Epithelial cell of prostate (primary cell): ENCODE results near the gene NSD1.

Experiments
- DNase-seq: peaks from one replicate; pipeline ENCODE4 v3.0.0-alpha.2; 2011; ENCODE audit warnings: low read depth, low spot score
- H3K27ac ChIP-seq: fragments of 450-650 bp; 2 replicates; pipeline ENCODE4 v1.5.1; 2017; ENCODE audit warnings: mild to moderate bottlenecking

NSD1 gene, protein sequence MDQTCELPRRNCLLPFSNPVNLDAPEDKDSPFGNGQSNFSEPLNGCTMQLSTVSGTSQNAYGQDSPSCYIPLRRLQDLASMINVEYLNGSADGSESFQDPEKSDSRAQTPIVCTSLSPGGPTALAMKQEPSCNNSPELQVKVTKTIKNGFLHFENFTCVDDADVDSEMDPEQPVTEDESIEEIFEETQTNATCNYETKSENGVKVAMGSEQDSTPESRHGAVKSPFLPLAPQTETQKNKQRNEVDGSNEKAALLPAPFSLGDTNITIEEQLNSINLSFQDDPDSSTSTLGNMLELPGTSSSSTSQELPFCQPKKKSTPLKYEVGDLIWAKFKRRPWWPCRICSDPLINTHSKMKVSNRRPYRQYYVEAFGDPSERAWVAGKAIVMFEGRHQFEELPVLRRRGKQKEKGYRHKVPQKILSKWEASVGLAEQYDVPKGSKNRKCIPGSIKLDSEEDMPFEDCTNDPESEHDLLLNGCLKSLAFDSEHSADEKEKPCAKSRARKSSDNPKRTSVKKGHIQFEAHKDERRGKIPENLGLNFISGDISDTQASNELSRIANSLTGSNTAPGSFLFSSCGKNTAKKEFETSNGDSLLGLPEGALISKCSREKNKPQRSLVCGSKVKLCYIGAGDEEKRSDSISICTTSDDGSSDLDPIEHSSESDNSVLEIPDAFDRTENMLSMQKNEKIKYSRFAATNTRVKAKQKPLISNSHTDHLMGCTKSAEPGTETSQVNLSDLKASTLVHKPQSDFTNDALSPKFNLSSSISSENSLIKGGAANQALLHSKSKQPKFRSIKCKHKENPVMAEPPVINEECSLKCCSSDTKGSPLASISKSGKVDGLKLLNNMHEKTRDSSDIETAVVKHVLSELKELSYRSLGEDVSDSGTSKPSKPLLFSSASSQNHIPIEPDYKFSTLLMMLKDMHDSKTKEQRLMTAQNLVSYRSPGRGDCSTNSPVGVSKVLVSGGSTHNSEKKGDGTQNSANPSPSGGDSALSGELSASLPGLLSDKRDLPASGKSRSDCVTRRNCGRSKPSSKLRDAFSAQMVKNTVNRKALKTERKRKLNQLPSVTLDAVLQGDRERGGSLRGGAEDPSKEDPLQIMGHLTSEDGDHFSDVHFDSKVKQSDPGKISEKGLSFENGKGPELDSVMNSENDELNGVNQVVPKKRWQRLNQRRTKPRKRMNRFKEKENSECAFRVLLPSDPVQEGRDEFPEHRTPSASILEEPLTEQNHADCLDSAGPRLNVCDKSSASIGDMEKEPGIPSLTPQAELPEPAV (N-terminal part only)

DNA sequence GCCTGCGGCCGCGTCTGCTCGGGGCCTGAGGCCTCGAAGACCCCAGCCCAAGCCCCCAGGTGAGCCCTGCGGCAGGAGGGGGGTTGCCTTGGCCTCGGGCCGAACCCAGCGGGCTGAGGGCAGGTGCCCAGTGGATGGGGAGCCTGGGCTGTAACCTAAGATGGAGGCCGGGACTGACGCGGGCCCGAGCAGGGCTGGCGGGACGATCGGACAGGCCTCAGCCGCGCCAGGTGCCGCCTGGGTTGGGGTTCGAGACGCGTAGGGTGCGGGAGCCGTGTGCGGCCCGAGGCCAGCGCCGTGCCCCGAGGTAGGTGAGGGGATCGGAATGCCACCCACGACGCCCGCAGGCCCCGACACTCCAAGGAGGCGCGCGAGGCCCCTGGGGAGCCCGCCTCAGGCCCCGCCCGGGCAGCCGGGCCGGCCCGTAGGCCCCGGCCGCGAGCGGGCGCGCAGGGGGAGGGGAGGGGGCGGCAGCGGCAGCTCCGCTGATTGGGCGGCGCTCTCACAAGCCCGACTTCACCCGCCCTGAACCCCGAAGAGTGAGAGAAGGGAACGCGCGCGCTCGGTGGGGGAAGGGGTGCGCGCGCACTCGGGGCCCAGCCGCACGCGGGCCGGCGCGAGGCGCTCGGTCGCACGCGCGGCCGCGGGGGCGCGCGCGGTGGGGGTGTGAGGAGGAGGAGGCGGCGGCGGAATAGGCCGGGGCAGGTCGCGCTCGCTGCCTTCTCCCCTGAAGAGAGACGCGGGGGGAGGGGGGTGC is at the start of gene NSD1:
Gene NSD1 (plus strand): TSS at position 678 of the 757 bp plus-strand sequence. CDS start 1,331 bp downstream, outside the sequence.
- no peak for DNase-seq
- peak within 1 kb of the TSS; percentile 56 for H3K27ac ChIP-seq

DNA sequence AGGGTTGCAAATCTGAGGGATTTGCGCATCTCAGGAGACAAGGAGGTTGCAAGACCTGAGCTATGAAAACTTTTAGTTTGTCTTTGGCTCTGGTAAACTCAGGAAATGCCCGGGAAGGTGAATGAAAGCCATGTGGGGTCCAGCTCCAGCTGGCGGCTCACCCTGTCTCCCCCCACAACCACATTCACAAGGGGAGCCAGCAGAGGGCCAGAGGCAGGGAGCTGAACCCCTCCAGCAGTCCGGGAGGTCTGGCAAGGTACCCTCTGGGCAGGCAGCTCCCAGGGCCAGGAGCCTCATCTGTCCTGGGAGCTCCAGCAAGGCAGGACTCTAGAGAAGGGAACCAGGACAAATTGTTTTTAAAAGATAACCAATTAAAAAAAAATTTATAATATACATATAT is 49.4 kb upstream of the NSD1 start:
- H3K27ac ChIP-seq, result no peak overlapping the region
- DNase-seq, result no peak

DNA sequence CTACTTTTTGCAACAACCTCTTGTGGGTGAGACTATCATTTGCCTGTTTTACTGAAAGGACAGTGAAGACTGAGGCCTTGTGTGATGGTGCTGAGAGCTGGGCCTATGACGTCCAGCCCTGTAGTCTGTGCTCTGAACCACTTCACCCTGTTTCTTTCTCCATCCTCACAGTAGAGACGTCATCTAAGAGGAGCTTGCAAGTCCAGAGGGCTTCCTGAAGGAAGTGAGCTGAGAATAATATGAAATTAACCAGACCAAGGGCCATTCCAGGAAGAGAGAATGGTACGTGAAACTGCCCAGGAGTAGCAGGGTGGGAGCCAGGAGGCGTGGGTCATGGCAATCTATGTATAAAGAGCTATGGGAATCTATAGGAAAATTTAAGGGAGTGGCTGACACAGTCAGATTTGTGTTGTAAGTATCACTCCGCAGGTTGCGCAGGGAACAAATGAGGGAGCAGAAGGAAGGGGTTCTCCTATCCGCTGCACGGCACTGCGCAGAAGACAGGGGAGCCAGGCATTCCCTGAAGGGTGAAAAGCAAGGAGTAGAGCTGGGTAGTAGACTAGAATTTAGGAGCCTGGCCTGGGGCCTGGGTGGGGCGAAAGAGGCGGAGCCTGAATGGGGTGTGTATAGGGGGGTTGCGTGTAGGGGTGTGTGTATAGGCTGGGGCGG is 47.5 kb upstream of the NSD1 start:
- DNase-seq, result no peak

DNA sequence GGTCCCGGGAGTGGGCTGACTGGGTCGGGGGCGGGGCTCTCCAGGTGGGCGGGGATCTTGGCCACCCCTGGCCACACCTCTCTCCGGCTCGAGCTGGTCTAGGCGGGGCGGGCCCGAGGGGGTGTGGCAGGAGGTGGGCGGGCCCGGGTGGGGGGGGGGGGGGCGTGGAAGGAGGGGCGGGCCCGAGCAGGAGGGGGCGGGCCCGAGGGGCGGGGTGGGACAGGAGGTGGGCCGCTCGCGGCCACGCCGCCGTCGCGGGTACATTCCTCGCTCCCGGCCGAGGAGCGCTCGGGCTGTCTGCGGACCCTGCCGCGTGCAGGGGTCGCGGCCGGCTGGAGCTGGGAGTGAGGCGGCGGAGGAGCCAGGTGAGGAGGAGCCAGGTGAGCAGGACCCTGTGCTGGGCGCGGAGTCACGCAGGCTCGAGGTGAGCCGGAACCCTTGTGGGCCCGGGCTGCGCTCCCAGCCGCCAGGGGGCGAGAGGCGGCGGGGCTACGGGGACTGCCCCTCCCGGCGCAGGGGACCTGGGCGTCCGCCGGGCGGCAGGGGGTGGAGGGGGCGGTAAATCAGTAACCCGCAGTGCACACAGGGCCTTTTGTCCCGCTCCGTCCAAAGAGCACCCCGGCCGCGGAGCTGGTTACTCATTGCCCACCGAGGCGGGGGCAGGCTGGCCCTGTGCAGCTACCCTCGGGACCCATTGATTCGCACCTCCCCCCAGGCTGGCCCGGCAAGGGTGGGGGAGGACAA is 46.7 kb upstream of the NSD1 start, which contains the start of gene FGFR4:
Gene FGFR4 (plus strand): TSS at position 262 of the 744 bp plus-strand sequence. CDS start 2,688 bp downstream, outside the sequence.
- H3K27ac ChIP-seq, result no peak within 1 kb of the TSS
- no peak for DNase-seq

More for the DNA sequence above, 47.5 kb upstream of the NSD1 start:
- H3K27ac ChIP-seq, result no peak overlapping the region

DNA sequence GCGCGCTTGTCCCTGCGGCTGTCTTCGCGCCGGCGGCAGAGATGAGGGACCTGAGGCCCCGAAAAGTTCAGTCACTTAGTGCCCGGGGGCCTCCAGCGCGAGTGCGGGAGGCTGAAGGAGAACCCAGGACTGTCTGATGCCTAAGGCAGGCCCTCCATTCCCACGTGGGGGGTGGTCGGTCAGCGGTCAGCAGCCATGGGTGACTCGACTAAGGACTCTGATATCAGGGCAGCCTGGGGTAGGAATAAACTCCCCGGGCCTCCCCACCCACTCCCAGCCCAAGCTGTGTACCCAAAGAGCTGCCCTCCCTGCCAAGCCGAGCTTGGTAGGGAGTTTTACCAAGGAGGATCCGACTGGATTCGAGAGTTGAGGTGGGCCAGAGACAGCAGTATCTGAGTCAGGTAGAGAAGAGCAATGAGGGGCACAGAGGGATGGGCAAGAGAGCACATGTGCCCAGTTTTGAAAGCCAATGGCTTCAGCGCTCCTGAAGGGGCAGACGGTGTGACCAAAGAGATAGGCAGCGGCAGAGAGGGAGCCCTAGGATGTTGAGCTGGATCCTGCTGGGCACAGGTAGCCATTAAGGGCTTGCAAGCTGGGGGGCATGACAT is 46.1 kb upstream of the NSD1 start:
- DNase-seq, result no peak
- H3K27ac ChIP-seq, result no peak overlapping the region

DNA sequence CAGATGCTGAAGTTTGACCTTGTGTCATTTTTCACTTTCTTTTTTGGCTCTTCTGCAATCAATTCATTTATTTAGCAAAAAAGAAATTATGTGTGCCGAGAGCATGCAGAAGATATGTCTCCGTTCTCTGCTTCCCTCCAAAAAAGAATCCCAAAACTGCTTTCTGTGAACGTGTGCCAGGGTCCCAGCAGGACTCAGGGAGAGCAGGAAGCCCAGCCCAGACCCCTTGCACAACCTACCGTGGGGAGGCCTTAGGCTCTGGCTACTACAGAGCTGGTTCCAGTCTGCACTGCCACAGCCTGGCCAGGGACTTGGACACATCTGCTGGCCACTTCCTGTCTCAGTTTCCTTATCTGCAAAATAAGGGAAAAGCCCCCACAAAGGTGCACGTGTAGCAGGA is 44.4 kb upstream of the NSD1 start:
- no peak overlapping the region for H3K27ac ChIP-seq
- DNase-seq, result no peak

DNA sequence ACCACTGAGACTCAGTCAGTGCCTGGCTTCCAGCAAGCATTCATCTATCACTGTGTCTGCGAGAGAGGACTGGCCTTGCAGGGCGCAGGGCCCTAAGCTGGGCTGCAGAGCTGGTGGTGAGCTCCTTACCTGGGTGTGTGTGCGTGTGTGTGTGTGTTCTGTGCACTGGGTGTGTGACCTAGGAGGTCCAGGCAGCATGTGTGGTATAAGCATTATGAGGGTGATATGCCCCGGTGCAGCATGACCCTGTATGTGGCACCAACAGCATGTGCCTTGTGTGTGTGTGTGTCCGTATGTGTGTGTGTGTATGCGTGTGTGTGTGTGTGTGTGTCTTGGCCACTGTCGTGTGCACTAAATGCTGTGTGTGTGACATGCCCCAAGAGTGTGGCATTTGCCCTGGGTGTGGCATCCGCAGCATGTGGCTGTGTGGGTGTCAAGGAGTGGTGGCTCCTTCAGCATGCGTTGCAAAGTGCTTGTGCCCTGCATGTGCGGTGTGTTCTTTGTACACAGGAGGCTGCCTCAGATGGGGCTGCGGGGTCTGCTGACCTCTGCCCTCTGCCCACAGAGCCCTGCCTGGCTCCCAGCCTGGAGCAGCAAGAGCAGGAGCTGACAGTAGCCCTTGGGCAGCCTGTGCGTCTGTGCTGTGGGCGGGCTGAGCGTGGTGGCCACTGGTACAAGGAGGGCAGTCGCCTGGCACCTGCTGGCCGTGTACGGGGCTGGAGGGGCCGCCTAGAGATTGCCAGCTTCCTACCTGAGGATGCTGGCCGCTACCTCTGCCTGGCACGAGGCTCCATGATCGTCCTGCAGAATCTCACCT is 43.5 kb upstream of the NSD1 start:
- no peak overlapping the region for H3K27ac ChIP-seq
- DNase-seq, result no peak

DNA sequence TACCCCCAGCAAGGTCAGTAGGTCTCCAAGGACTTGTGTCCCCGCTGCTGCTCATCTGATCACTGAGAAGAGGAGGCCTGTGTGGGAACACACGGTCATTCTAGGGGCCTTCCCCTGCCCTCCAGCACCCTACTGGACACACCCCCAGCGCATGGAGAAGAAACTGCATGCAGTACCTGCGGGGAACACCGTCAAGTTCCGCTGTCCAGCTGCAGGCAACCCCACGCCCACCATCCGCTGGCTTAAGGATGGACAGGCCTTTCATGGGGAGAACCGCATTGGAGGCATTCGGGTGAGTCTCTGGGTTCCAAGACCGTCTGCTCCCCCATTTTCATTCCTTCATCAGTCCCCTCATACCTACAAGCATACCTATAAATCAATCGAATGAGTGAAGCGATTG is 42.8 kb upstream of the NSD1 start:
- no peak overlapping the region for H3K27ac ChIP-seq
- DNase-seq, result no peak

DNA sequence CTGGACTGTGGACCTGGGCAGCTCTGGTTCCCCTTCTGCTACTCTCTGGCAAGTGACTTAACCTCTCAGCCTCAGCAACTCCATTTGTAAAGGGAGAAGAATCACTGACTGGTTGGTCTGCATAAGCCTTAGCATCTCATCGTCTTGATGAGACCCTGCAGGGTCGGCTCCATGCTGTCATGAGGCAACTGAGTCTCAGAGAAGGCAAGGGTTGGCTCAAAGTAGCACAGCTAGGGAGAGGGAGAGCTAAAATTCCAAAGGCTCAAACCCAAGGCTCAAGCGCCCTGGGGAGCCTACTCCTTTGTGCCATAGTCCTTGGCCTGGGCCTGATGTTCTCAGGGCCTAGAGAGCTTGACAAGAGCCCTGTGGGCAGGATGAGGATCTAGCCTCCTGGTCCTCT is 42.3 kb upstream of the NSD1 start:
- DNase-seq, result no peak
- H3K27ac ChIP-seq, result no peak overlapping the region

DNA sequence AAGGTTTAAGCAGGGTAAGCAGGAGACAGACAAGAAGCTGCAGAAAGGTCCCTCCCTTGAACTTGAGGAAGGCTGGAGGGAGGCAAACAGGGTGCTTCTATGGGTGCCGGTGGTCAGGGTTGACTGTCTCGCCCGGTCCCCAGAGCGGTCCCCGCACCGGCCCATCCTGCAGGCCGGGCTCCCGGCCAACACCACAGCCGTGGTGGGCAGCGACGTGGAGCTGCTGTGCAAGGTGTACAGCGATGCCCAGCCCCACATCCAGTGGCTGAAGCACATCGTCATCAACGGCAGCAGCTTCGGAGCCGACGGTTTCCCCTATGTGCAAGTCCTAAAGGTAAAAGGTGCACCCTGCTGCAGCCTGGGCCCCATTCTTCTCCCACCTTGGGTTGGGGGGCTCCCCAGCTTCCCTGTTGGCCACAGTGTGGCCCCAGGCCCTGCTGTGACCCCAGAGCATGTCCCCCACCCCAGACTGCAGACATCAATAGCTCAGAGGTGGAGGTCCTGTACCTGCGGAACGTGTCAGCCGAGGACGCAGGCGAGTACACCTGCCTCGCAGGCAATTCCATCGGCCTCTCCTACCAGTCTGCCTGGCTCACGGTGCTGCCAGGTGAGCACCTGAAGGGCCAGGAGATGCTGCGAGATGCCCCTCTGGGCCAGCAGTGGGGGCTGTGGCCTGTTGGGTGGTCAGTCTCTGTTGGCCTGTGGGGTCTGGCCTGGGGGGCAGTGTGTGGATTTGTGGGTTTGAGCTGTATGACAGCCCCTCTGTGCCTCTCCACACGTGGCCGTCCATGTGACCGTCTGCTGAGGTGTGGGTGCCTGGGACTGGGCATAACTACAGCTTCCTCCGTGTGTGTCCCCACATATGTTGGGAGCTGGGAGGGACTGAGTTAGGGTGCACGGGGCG is 41.1 kb upstream of the NSD1 start:
- H3K27ac ChIP-seq, result no peak overlapping the region
- no peak for DNase-seq

DNA sequence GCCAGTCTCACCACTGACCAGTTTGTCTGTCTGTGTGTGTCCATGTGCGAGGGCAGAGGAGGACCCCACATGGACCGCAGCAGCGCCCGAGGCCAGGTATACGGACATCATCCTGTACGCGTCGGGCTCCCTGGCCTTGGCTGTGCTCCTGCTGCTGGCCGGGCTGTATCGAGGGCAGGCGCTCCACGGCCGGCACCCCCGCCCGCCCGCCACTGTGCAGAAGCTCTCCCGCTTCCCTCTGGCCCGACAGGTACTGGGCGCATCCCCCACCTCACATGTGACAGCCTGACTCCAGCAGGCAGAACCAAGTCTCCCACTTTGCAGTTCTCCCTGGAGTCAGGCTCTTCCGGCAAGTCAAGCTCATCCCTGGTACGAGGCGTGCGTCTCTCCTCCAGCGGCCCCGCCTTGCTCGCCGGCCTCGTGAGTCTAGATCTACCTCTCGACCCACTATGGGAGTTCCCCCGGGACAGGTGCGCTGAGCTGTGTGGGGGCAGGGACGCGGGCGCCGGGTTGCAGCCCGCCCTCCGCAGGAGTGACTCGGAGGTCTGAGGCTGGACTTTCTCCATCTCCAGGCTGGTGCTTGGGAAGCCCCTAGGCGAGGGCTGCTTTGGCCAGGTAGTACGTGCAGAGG is 40.4 kb upstream of the NSD1 start:
- H3K27ac ChIP-seq, result no peak overlapping the region
- no peak for DNase-seq

DNA sequence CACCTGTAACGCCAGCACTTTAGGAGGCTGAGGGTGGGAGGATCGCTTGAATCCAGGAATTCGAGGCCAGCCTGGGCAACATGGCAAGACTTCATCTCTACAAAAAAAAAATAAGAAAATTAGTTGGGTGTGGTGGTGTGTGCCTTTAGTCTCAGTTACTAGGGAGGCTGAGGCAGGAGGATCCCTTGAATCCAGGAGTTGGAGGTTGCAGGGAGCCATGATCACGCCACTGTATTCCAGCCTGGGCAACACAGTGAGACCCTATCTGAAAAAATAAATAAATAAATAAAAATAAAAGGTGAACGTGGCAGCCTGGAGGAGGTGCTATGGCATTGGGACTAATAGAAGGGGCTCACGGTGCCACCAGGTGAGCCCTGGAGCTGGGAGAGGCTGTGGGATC is 39.8 kb upstream of the NSD1 start:
- no peak overlapping the region for H3K27ac ChIP-seq
- no peak for DNase-seq

DNA sequence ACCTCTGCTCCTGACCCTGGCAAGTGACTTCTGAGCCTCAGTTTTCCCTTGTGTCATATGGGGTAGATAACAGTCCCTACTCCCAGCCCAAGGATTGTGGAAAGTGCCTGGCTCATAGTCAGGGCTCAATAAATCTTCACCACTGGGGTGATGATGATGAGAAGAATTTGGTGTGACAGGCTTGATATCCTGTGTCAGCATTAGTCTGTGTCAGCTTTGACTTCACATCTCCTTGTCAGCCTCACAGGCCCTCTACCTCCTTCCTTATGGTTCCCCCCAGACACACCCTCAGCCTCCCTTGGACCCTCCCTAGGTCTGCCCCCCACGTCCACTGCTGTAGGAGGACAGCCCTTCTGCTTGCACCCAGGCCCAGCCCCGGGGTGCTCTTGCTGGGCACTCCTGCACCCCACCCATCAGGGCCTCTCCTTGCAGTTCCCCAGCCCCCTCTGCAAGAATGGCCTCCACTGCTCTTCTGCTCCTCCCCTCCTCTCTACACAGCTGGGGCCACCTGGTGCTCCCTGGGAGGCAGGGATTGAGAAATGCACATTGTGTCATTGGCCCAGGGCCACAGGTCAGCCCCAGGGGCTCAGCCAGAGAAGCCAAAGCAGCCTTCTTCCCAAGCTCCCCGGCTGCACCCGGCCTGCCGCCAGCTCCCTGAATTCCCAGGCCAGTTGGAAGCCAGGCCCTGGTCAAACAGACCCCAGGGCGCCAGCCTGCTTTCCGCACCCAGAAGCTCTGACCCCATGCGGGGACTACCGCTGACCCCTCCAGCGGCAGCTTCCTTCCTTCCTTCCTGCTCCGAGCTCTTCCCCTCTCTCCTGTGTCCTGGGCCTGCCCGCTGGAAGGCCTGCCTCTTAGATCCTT is 39.1 kb upstream of the NSD1 start:
- DNase-seq, result no peak
- no peak overlapping the region for H3K27ac ChIP-seq

DNA sequence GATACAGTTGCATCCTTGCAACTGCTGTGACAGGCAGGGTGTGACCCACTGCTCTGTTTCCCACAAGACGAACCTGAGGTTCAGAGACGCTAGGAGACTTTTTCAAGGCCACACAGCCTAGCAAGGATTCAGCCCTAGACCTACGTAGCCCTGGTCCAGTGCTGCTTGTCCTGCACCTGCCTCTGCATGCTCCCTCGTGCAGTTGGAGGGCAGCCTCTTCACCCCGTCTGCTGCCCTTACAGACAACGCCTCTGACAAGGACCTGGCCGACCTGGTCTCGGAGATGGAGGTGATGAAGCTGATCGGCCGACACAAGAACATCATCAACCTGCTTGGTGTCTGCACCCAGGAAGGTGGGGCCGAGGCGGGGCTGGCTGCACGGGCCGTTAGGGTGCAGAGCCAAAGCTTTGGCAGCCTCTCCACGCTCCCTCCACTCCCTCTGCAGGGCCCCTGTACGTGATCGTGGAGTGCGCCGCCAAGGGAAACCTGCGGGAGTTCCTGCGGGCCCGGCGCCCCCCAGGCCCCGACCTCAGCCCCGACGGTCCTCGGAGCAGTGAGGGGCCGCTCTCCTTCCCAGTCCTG is 38.4 kb upstream of the NSD1 start:
- no peak for DNase-seq
- no peak overlapping the region for H3K27ac ChIP-seq
